ENCODE results near the gene TNFRSF13B. TPM values are rescaled to one million over a fixed set of nuclear protein-coding genes. Genes with fewer than 3 reads are reported as not detected.
"Not testable (repeated sequence)": the region's sequence is repeated elsewhere in the genome, so short reads cannot be mapped to it uniquely, and the experiment has no call there.

The TNFRSF13B gene
- total RNA-seq, result not detected
- long read RNA-seq, result 0 reads

GRCh38 chr17:16971458-16972338 lies at the start of gene TNFRSF13B:
Gene TNFRSF13B (minus strand): TSS chr17:16972118. CDS start chr17:16972075, 43 bp downstream.
- ATAC-seq (ENCODE audit: poor library complexity), result no peak
- no peak for DNase-seq
- intact Hi-C loops (cut with DNase I), result no loop called here

GRCh38 chr17:17021194-17021863 lies 49.4 kb upstream of the TNFRSF13B start:
- peak; percentile 86 for ATAC-seq (ENCODE audit: poor library complexity)
- peak; percentile 76 for DNase-seq
- intact Hi-C loops (cut with DNase I), result no loop called here

GRCh38 chr17:17020821-17021193 lies 48.9 kb upstream of the TNFRSF13B start:
- ATAC-seq (ENCODE audit: poor library complexity), result no peak
- DNase-seq, result peak; percentile 36
- intact Hi-C loops (cut with DNase I), result no loop called here

GRCh38 chr17:17019891-17020456 lies 48.1 kb upstream of the TNFRSF13B start:
- peak; percentile 36 for DNase-seq
- intact Hi-C loops (cut with DNase I), result no loop called here
- ATAC-seq (ENCODE audit: poor library complexity), result no peak

- intact Hi-C loops (cut with DNase I), result no loop called here
- no peak for DNase-seq
- no peak for ATAC-seq (ENCODE audit: poor library complexity)
These were observed 47.5 kb upstream of the TNFRSF13B start for GRCh38 chr17:17019430-17019762.

- DNase-seq, result peak; percentile 30
- no peak for ATAC-seq (ENCODE audit: poor library complexity)
- intact Hi-C loops (cut with DNase I), result no loop called here
These were observed 46.9 kb upstream of the TNFRSF13B start for GRCh38 chr17:17018612-17019429.

- DNase-seq (no peak), ATAC-seq (ENCODE audit: poor library complexity) (no peak)
- intact Hi-C loops (cut with DNase I), result no loop called here
These were observed 46.1 kb upstream of the TNFRSF13B start for GRCh38 chr17:17018021-17018441.

- DNase-seq, result no peak
- ATAC-seq (ENCODE audit: poor library complexity), result no peak
- intact Hi-C loops (cut with DNase I), result no loop called here
These were observed 45.6 kb upstream of the TNFRSF13B start for GRCh38 chr17:17017343-17018014.

- intact Hi-C loops (cut with DNase I); DNase-seq; ATAC-seq (ENCODE audit: poor library complexity): not testable (repeated sequence)
These were observed 44.6 kb upstream of the TNFRSF13B start for GRCh38 chr17:17016199-17017197.

- no peak for ATAC-seq (ENCODE audit: poor library complexity)
- DNase-seq, result no peak
- intact Hi-C loops (cut with DNase I), result no loop called here
These were observed 43.3 kb upstream of the TNFRSF13B start for GRCh38 chr17:17015230-17015629.

- intact Hi-C loops (cut with DNase I); ATAC-seq (ENCODE audit: poor library complexity): not testable (repeated sequence)
- peak; percentile 27 for DNase-seq
These were observed 42.8 kb upstream of the TNFRSF13B start for GRCh38 chr17:17014748-17015124.

GRCh38 chr17:17013828-17014747 lies 42.2 kb upstream of the TNFRSF13B start:
- ATAC-seq (ENCODE audit: poor library complexity); intact Hi-C loops (cut with DNase I): not testable (repeated sequence)
- peak; percentile 20 for DNase-seq

GRCh38 chr17:17011043-17011907 lies 39.4 kb upstream of the TNFRSF13B start:
- ATAC-seq (ENCODE audit: poor library complexity), result peak; percentile 36
- DNase-seq, result peak; percentile 35
- intact Hi-C loops (cut with DNase I), result not testable (repeated sequence)

- DNase-seq, result peak; percentile 41
These were observed 38.7 kb upstream of the TNFRSF13B start for GRCh38 chr17:17010545-17011034.

GRCh38 chr17:17009972-17010371 lies 38.1 kb upstream of the TNFRSF13B start:
- peak; percentile 89 for ATAC-seq (ENCODE audit: poor library complexity)
- intact Hi-C loops (cut with DNase I), result loop anchor here (10.0 kb wide), 3 partner anchors 125 to 295 kb away; partner anchors contain the start of genes FLCN and NT5M
- peak; percentile 13 for DNase-seq

More at GRCh38 chr17:17010545-17011034, 38.7 kb upstream of the TNFRSF13B start:
- intact Hi-C loops (cut with DNase I), result not testable (repeated sequence)
- ATAC-seq (ENCODE audit: poor library complexity), result peak; percentile 49
